Hepatocyte (in vitro differentiated cells): ENCODE results near the gene ZNF536.

Experiments
- EZH2 ChIP-seq: fragments of 200-600 bp; sonication (generic); IDR thresholded peaks from 2 replicates; pipeline ENCODE4 v1.6.1; 2016; ENCODE audit warnings: antibody characterized with exemption, mild to moderate bottlenecking, borderline replicate concordance
- TF ChIP-seq, protein P1 (sequence below): fragments of 200-600 bp; sonication (generic); IDR thresholded peaks from 2 replicates; pipeline ENCODE4 v1.5.1; 2016; ENCODE audit warnings: antibody characterized with exemption, mild to moderate bottlenecking; ENCODE audit not compliant: poor library complexity

DNA sequence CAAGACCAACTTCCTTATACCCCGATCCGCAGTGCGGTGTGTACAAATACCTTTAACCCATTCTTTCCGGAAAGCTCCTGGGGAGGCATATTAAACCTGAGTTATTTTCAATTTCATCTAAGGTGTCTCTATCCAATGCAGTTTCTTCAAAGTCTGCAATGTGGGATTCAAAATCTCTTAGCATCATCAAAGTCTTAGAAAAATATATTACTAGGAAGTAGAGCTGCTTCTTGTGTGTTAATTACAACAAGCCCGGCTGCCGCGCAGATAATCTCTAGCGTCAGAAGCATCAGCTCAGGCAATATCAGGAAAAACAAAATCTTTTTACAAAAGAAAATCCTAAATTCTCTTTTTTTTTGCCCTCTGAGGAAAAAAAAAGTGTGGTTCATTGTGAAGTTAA, 48.1 kb downstream of the ZNF536 start:
- TF ChIP-seq, protein P1, sequence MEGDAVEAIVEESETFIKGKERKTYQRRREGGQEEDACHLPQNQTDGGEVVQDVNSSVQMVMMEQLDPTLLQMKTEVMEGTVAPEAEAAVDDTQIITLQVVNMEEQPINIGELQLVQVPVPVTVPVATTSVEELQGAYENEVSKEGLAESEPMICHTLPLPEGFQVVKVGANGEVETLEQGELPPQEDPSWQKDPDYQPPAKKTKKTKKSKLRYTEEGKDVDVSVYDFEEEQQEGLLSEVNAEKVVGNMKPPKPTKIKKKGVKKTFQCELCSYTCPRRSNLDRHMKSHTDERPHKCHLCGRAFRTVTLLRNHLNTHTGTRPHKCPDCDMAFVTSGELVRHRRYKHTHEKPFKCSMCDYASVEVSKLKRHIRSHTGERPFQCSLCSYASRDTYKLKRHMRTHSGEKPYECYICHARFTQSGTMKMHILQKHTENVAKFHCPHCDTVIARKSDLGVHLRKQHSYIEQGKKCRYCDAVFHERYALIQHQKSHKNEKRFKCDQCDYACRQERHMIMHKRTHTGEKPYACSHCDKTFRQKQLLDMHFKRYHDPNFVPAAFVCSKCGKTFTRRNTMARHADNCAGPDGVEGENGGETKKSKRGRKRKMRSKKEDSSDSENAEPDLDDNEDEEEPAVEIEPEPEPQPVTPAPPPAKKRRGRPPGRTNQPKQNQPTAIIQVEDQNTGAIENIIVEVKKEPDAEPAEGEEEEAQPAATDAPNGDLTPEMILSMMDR, result no peak
- TF ChIP-seq EZH2, result no peak
